Psoas muscle (tissue), 8 donors: ENCODE results near the gene TEAD1. TPM values are rescaled to one million over a fixed set of nuclear protein-coding genes. Genes with fewer than 3 reads are reported as not detected.

Experiments
- ATAC-seq, 4 donors: fragments of 200-7000 bp; cut with Tn5 transposase; one replicate each; pipeline ENCODE4 v1.9.1; 2020; ENCODE audit warnings: moderate library complexity in 3 of 4, mild to moderate bottlenecking in 2 of 4
- DNase-seq, 2 donors: peaks; one replicate each; pipeline ENCODE4 v3.0.0-alpha.2; 2020
- H3K27ac ChIP-seq: fragments of 200-600 bp; one replicate; pipeline ENCODE4 v1.8.0; 2022
- H3K27me3 ChIP-seq, 3 donors: fragments of 200-600 bp in 1 of 3; one replicate each; pipeline versions ENCODE4 v1.6.1 to v1.8.0; 2013 to 2022; ENCODE audit warnings: low read length in 2 of 3, mild to moderate bottlenecking in 2 of 3, moderate library complexity in 1 of 3; ENCODE audit not compliant: insufficient read depth in 3 of 3
- H3K36me3 ChIP-seq, 2 donors: fragments of 200-600 bp in 1 of 2; one replicate each; pipeline versions ENCODE4 v1.6.1 to v1.8.0; 2013 to 2022; ENCODE audit warnings: low read depth in 1 of 2, mild to moderate bottlenecking in 1 of 2, moderate library complexity in 1 of 2; ENCODE audit not compliant: insufficient read depth in 1 of 2
- H3K4me1 ChIP-seq: fragments of 200-600 bp; one replicate; pipeline ENCODE4 v1.8.0; 2022
- H3K4me3 ChIP-seq: fragments of 200-600 bp; one replicate; pipeline ENCODE4 v1.8.0; 2022; ENCODE audit warnings: mild to moderate bottlenecking
- H3K9me3 ChIP-seq: fragments of 200-600 bp; one replicate; pipeline ENCODE4 v1.8.0; 2022
- WGBS, 3 donors: extraction: QIAGEN DNeasy Blood & Tissue Kit; methylation state at CpG; one replicate each; pipeline versions ENCODE4 v1.1.6 to v1.1.7; 2013; 5-methylcytosine and 5-hydroxymethylcytosine counted together
- intact Hi-C, 2 donors: fragments of 100-400 bp; cut with DNase I; formaldehyde crosslinking; loops; one replicate each; pipeline versions ENCODE4 v1.11.0 to v1.14.2; 2022
- polyA plus RNA-seq, 3 donors: library from polyadenylated mRNA; stranded (reverse); fragments of 200-250 nt; gene quantifications; one replicate each; pipeline ENCODE4 v1.2.3, GENCODE V29; 2013
- total RNA-seq, 4 donors: library from RNA; stranded (reverse); fragmentation: NEBNext Ultra II Directional in 2 of 4; extraction: Animal tissue kit (Norgen Biotek cat#: 25700) in 2 of 4; gene quantifications; one replicate each; pipeline versions ENCODE4 v1.2.1 to v1.2.4, GENCODE V29; 2021 to 2023
- TF ChIP-seq, protein P1 (sequence below): fragments of 200-600 bp; IDR thresholded peaks from one replicate; pipeline ENCODE4 v1.8.0; 2022; ENCODE audit warnings: antibody characterized with exemption
- donor health status: healthy with polysubstance abuse.
- donor health status: DM: no; HTN: no; CAD: no; lungs with moderate emphysema.
- donor health status: Bipolar disorder and iron deficiency.
- donor health status: healthy.
- donor health status: DM: yes; HTN: yes; CAD: no.
- donor health status: DM: no; HTN: no; CAD: no.
- donor health status: DM: no; HTN: no; CAD: no.
- donor health status: DM: yes; HTN: yes; CAD: no.

Gene TEAD1
- total and polyA plus RNA-seq, 7 donors, result 11.3 to 178 (median 112) TPM

- Histone ChIP-seq H3K36me3 (peaks cover 0 to 29% of the 10 kb centered on the region in 2 donors), H3K9me3 (no peaks in the 10 kb centered on the region), H3K27ac (peak overlapping the region; percentile 63), H3K4me3 (no peak overlapping the region), H3K27me3 (no peaks in the 10 kb centered on the region), H3K4me1 (peaks cover 94% of the 10 kb centered on the region)
- no peak for DNase-seq
- TF ChIP-seq, protein P1, sequence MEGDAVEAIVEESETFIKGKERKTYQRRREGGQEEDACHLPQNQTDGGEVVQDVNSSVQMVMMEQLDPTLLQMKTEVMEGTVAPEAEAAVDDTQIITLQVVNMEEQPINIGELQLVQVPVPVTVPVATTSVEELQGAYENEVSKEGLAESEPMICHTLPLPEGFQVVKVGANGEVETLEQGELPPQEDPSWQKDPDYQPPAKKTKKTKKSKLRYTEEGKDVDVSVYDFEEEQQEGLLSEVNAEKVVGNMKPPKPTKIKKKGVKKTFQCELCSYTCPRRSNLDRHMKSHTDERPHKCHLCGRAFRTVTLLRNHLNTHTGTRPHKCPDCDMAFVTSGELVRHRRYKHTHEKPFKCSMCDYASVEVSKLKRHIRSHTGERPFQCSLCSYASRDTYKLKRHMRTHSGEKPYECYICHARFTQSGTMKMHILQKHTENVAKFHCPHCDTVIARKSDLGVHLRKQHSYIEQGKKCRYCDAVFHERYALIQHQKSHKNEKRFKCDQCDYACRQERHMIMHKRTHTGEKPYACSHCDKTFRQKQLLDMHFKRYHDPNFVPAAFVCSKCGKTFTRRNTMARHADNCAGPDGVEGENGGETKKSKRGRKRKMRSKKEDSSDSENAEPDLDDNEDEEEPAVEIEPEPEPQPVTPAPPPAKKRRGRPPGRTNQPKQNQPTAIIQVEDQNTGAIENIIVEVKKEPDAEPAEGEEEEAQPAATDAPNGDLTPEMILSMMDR, result no peak
- WGBS, 3 donors, result 56 to 67% (median 58%) methylated on average over 8 of the region's 8 CpGs
- no peak for ATAC-seq
- intact Hi-C loops, result no loop called here
These were observed 90.1 kb downstream of the TEAD1 start for GRCh38 chr11:12764187-12764914.

DNA sequence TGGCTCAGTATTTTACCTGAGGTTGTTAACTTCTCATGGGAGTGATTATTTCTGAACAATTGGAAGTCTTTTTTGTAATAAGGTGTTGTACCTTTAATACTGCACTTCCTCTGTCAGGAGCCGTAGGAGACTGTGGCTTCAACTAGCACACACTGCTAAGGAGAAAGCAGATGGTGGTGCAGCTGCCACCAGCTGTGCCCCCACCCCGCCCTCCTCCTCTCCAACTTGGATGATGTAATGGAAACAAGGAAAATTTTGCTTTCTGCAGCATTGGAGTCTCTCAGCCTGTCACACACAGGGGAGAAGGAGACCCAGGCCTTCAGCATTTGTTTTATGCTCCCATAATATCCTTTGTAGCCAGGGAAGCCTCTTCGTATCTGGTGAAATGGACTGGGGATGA lies 91.2 kb downstream of the TEAD1 start:
- DNase-seq, result no peak
- no peaks in the 10 kb centered on the region for H3K27me3 ChIP-seq
- H3K36me3 ChIP-seq, result peaks cover 0 to 29% of the 10 kb centered on the region in 2 donors
- ATAC-seq, result peak in 1 of 4 donors; percentile 38
- WGBS, 3 donors, result 37 to 60% (median 47%) methylated on average over 3 of the region's 3 CpGs
- peaks cover 98% of the 10 kb centered on the region for H3K4me1 ChIP-seq
- H3K4me3 ChIP-seq, result no peak overlapping the region
- intact Hi-C loops, result loop anchor here in 1 of 2 donors (5.0 kb wide), 2 partner anchors 73 to 88 kb away; no protein-coding TSS in a partner anchor
- H3K9me3 ChIP-seq, result no peaks in the 10 kb centered on the region
- TF ChIP-seq, protein P1, result no peak
- peak overlapping the region; percentile 63 for H3K27ac ChIP-seq

GRCh38 chr11:12767027-12767426 lies 92.8 kb downstream of the TEAD1 start:
- TF ChIP-seq, protein P1, result no peak
- 32 to 53% (median 38%) methylated on average over 3 of the region's 3 CpGs for WGBS, 3 donors
- H3K27me3 ChIP-seq, result no peaks in the 10 kb centered on the region
- H3K27ac ChIP-seq, result peak overlapping the region; percentile 83
- peaks cover 97% of the 10 kb centered on the region for H3K4me1 ChIP-seq
- no peaks in the 10 kb centered on the region for H3K9me3 ChIP-seq
- peaks cover 0 to 29% of the 10 kb centered on the region in 2 donors for H3K36me3 ChIP-seq
- ATAC-seq, result peak in 2 of 4 donors; percentile 23 to 24
- intact Hi-C loops, result loop anchor here in 1 of 2 donors (5.0 kb wide), 2 partner anchors 75 to 90 kb away; no protein-coding TSS in a partner anchor
- DNase-seq, result no peak
- H3K4me3 ChIP-seq, result no peak overlapping the region

- Histone ChIP-seq H3K36me3 (peaks cover 0 to 29% of the 10 kb centered on the region in 2 donors), H3K9me3 (no peaks in the 10 kb centered on the region), H3K27ac (peak overlapping the region; percentile 83), H3K4me3 (no peak overlapping the region), H3K4me1 (peaks cover 95% of the 10 kb centered on the region), H3K27me3 (no peaks in the 10 kb centered on the region)
- ATAC-seq (no peak), DNase-seq (no peak)
- TF ChIP-seq, protein P1, result no peak
- intact Hi-C loops, result loop anchor here in 1 of 2 donors (5.0 kb wide), 2 partner anchors 75 to 90 kb away; no protein-coding TSS in a partner anchor
- WGBS, 3 donors, result 47 to 64% (median 50%) methylated on average over 5 of the region's 5 CpGs
These were observed 93.4 kb downstream of the TEAD1 start for GRCh38 chr11:12767577-12767976.
